ENCODE measurements around the gene ANKRD13A. TPM values are rescaled to one million over a fixed set of nuclear protein-coding genes. Genes with fewer than 3 reads are reported as not detected.

The ANKRD13A gene
- total RNA-seq, 1 experiment from 2014 or later, result 118 TPM

DNA sequence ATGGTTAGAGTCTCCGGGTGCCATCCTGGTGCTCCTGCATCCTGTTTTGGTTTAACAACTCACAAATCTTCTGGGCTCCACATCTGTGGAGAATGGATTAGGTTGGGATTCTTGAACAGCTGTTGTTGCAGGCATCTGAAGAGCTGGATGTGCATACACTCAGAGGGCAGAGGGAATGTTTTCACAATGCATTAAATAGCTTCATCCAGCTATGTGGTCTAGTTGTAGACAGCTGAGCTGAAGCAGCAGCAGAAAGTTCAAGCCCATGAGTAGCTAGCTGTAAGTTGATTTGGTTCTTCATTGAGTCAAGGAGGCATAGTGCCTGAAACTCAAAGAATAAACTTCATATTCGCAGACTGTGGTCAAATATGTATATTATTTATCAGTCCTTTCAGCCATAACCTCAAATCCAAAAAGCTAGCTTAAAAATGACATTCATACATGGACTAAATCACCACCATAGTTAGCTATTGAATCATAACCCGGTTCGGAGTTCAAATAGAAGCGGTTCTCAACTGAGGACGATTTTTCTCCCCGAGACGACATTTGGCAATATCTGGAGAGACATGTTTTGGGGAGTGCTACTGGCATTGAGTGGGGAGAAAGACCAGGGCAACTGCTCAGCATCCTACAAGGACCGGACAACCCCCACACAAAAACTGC is 858 bp upstream of the ANKRD13A start:
- DNase-seq (peak; percentile 4), ATAC-seq (no peak)
- H3K9me2 ChIP-seq (replicated peaks; ENCODE audit: low read length), result no peaks in the 10 kb centered on the region
- peaks cover 8% of the 10 kb centered on the region for H3F3A ChIP-seq (ENCODE audit: low read length, unreplicated experiment)
- peaks cover 6% of the 10 kb centered on the region; the same call in 1 of the 2 replicates for H3K36me3 ChIP-seq (ENCODE audit: low read depth, low read length)
- H3K79me2 ChIP-seq (ENCODE audit: low read length), result peaks cover 68% of the 10 kb centered on the region
- ChIA-PET POLR2A (ENCODE audit: unreplicated experiment) (no interaction called here), CTCF (no interaction called here)
- no peaks in the 10 kb centered on the region for H3K27me3 ChIP-seq (ENCODE audit: low read length)
- BruUV-seq (replicated peaks), result no TSS peak
- no peak overlapping the region for H3K27ac ChIP-seq (ENCODE audit: low read length)
- peak overlapping the region; percentile 90; the same call in 1 of the 2 replicates for H3K9ac ChIP-seq (ENCODE audit: low read length)
- H4K20me1 ChIP-seq (ENCODE audit: low read length), result peaks cover 8% of the 10 kb centered on the region; the same call in 1 of the 2 replicates
- intact Hi-C loops (cut with micrococcal nuclease), result loop anchor here (2.0 kb wide), 1 partner anchor 40 kb away; no protein-coding TSS in a partner anchor
- H2AFZ ChIP-seq (ENCODE audit: low read length), result peak overlapping the region; percentile 94
- peak overlapping the region; percentile 86 for H3K4me3 ChIP-seq (ENCODE audit: low read length)
- H3K4me1 ChIP-seq (ENCODE audit: insufficient read depth, low read length), result peaks cover 52% of the 10 kb centered on the region
- no peaks in the 10 kb centered on the region for H3K9me3 ChIP-seq (ENCODE audit: low read length)
- no peak for TF ChIP-seq EZH2 (IDR thresholded peaks at IDR 0.05; ENCODE audit: low read length, unreplicated experiment)
- TF ChIP-seq, protein P1, sequence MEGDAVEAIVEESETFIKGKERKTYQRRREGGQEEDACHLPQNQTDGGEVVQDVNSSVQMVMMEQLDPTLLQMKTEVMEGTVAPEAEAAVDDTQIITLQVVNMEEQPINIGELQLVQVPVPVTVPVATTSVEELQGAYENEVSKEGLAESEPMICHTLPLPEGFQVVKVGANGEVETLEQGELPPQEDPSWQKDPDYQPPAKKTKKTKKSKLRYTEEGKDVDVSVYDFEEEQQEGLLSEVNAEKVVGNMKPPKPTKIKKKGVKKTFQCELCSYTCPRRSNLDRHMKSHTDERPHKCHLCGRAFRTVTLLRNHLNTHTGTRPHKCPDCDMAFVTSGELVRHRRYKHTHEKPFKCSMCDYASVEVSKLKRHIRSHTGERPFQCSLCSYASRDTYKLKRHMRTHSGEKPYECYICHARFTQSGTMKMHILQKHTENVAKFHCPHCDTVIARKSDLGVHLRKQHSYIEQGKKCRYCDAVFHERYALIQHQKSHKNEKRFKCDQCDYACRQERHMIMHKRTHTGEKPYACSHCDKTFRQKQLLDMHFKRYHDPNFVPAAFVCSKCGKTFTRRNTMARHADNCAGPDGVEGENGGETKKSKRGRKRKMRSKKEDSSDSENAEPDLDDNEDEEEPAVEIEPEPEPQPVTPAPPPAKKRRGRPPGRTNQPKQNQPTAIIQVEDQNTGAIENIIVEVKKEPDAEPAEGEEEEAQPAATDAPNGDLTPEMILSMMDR (conservative IDR thresholded peaks at IDR 0.05; ENCODE audit: low read depth, low read length), result no peak
- no peak for TF ChIP-seq EZH2phosphoT487 (IDR thresholded peaks at IDR 0.05; ENCODE audit: borderline replicate concordance, low read length)
- H3K4me2 ChIP-seq (ENCODE audit: low read length), result peak overlapping the region; percentile 94

DNA sequence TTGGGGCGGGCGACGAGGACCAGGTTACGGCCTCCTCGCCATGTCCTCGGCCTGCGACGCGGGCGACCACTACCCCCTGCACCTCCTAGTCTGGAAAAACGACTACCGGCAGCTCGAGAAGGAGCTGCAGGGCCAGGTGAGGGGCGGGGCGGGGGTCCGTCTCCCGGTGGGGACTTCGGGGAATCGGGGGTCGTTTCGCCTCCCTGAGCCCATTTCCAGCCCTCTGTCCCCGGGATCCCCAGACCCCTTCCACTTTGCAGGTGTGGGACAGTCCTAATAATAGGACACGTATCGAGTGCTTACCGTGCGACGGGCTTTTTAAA is 380 bp downstream of the ANKRD13A start:
- peaks cover 44% of the 10 kb centered on the region for H3K4me1 ChIP-seq (ENCODE audit: insufficient read depth, low read length)
- TF ChIP-seq, protein P1 (conservative IDR thresholded peaks at IDR 0.05; ENCODE audit: low read depth, low read length), result no peak
- TF ChIP-seq EZH2phosphoT487 (IDR thresholded peaks at IDR 0.05; ENCODE audit: borderline replicate concordance, low read length) (no peak), EZH2 (IDR thresholded peaks at IDR 0.05; ENCODE audit: low read length, unreplicated experiment) (no peak)
- peaks cover 68% of the 10 kb centered on the region for H3K79me2 ChIP-seq (ENCODE audit: low read length)
- no peak overlapping the region for H3K27ac ChIP-seq (ENCODE audit: low read length)
- H3K27me3 ChIP-seq (ENCODE audit: low read length), result no peaks in the 10 kb centered on the region
- peaks cover 8% of the 10 kb centered on the region for H3F3A ChIP-seq (ENCODE audit: low read length, unreplicated experiment)
- DNase-seq (no peak), ATAC-seq (no peak; the same call in 1 of the 2 replicates)
- peak overlapping the region; percentile 90 for H3K9ac ChIP-seq (ENCODE audit: low read length)
- peak overlapping the region; percentile 94 for H2AFZ ChIP-seq (ENCODE audit: low read length)
- ChIA-PET CTCF (no interaction called here), POLR2A (ENCODE audit: unreplicated experiment) (interaction anchor here (0.5 kb wide), 1 partner anchor 12 kb away, joined by 3 read pairs; no protein-coding TSS in a partner anchor)
- peaks cover 2% of the 10 kb centered on the region; the same call in 1 of the 2 replicates for H4K20me1 ChIP-seq (ENCODE audit: low read length)
- H3K4me2 ChIP-seq (ENCODE audit: low read length), result peak overlapping the region; percentile 94
- no TSS peak for BruUV-seq (replicated peaks)
- H3K4me3 ChIP-seq (ENCODE audit: low read length), result peak overlapping the region; percentile 86
- no peaks in the 10 kb centered on the region for H3K9me2 ChIP-seq (replicated peaks; ENCODE audit: low read length)
- intact Hi-C loops (cut with micrococcal nuclease), result loop anchor here (2.0 kb wide), 1 partner anchor 39 kb away; no protein-coding TSS in a partner anchor
- H3K9me3 ChIP-seq (ENCODE audit: low read length), result no peaks in the 10 kb centered on the region
- H3K36me3 ChIP-seq (ENCODE audit: low read depth, low read length), result peaks cover 6% of the 10 kb centered on the region; the same call in 1 of the 2 replicates

DNA sequence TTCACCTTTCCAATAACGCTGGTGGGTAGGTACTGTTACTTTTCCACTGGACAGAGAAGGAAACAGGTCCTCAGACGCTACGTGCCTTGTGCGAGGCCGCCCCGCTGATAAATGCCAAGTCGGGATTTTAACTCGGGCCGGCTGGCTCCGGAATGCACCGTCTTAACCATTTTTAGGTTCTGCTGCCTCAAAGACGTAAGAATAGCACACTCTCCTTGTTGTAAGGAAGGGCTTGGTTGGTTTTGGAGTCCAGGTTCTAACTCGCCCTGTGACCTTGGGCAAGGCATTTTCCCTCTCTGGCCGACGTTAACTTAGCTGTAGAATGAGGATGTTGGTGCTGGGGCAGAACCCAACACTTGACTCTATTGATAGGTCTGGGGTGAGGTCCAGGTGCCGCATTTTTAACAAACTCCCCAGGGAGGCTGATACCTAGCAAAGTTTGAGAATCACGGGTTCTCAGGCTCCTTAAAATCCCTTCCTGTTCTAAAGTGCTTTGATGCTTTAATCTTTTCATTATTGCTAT is 814 bp downstream of the ANKRD13A start:
- BruUV-seq (replicated peaks), result TSS peak; percentile 68
- Histone ChIP-seq H3K27ac (ENCODE audit: low read length) (no peak overlapping the region), H3F3A (ENCODE audit: low read length, unreplicated experiment) (peaks cover 8% of the 10 kb centered on the region), H3K4me1 (ENCODE audit: insufficient read depth, low read length) (peaks cover 40% of the 10 kb centered on the region), H3K27me3 (ENCODE audit: low read length) (no peaks in the 10 kb centered on the region), H3K9me2 (replicated peaks; ENCODE audit: low read length) (no peaks in the 10 kb centered on the region), H3K79me2 (ENCODE audit: low read length) (peaks cover 68% of the 10 kb centered on the region), H3K36me3 (ENCODE audit: low read depth, low read length) (peaks cover 6% of the 10 kb centered on the region; the same call in 1 of the 2 replicates), H3K4me2 (ENCODE audit: low read length) (peak overlapping the region; percentile 94), H3K9me3 (ENCODE audit: low read length) (no peaks in the 10 kb centered on the region), H3K9ac (ENCODE audit: low read length) (peak overlapping the region; percentile 90), H2AFZ (ENCODE audit: low read length) (peak overlapping the region; percentile 94), H3K4me3 (ENCODE audit: low read length) (peak overlapping the region; percentile 86), H4K20me1 (ENCODE audit: low read length) (no peaks in the 10 kb centered on the region)
- CTCF ChIA-PET, result no interaction called here
- intact Hi-C loops (cut with micrococcal nuclease), result loop anchor here (2.0 kb wide), 1 partner anchor 39 kb away; no protein-coding TSS in a partner anchor
- ATAC-seq, result peak; percentile 10
- POLR2A ChIA-PET (ENCODE audit: unreplicated experiment), result no interaction called here
- DNase-seq, result peak; percentile 43
- TF ChIP-seq, protein P1 (conservative IDR thresholded peaks at IDR 0.05; ENCODE audit: low read depth, low read length), result no peak
- TF ChIP-seq EZH2 (IDR thresholded peaks at IDR 0.05; ENCODE audit: low read length, unreplicated experiment) (no peak), EZH2phosphoT487 (IDR thresholded peaks at IDR 0.05; ENCODE audit: borderline replicate concordance, low read length) (no peak)
